Measurements from ENCODE around the gene MARK2.

GRCh38 chr11:63916837-63917691 lies 78.2 kb downstream of the MARK2 start, which contains the start of gene RCOR2:
- TF ChIP-seq CTCF (IDR thresholded peaks at IDR 0.05) (no peak), POLR2A (IDR thresholded peaks at IDR 0.05) (no peak)

Data from Peyer's patch (tissue), 4 donors.